CD4-positive, CD25-positive, alpha-beta regulatory T cell (primary cell): ENCODE measurements around the gene WNT5A. TPM values are rescaled to one million over a fixed set of nuclear protein-coding genes. Genes with fewer than 3 reads are reported as not detected.
"Not testable (repeated sequence)": the region's sequence is repeated elsewhere in the genome, so short reads cannot be mapped to it uniquely, and the experiment has no call there.

Experiments
- ATAC-seq, 2 donors: fragments of 150-1000 bp; cut with Tn5 transposase; one replicate each; pipeline ENCODE4 v1.10.0; 2021; ENCODE audit warnings: low read depth in 2 of 2, moderate number of reproducible peaks in 2 of 2, moderate library complexity in 1 of 2
- DNase-seq, 3 donors: peaks; one replicate each; pipeline versions ENCODE4 v3.0.0 to v3.0.0-alpha.2; 2012 to 2022; ENCODE audit warnings: mixed read lengths in 1 of 3
- H3K27ac ChIP-seq: one replicate; pipeline ENCODE4 v1.7.0; 2013; ENCODE audit warnings: mild to moderate bottlenecking, low read length; ENCODE audit not compliant: insufficient read depth, poor library complexity, severe bottlenecking
- H3K27me3 ChIP-seq: one replicate; pipeline ENCODE4 v1.7.0; 2013; ENCODE audit warnings: low read length; ENCODE audit not compliant: control insufficient read depth, insufficient read depth
- H3K36me3 ChIP-seq: one replicate; pipeline ENCODE4 v1.7.0; 2013; ENCODE audit warnings: mild to moderate bottlenecking, low read length, moderate library complexity; ENCODE audit not compliant: control insufficient read depth, insufficient read depth
- H3K4me1 ChIP-seq: 2 replicates; pipeline ENCODE4 v1.7.0; 2013; ENCODE audit warnings: mild to moderate bottlenecking, low read length; ENCODE audit not compliant: insufficient read depth, control insufficient read depth, poor library complexity, severe bottlenecking
- H3K4me3 ChIP-seq: one replicate; pipeline ENCODE4 v1.7.0; 2013; ENCODE audit warnings: low read depth, mild to moderate bottlenecking, low read length, moderate library complexity
- H3K9me3 ChIP-seq, 2 experiments: 1 replicate in 1 of 2; 2 replicates in 1 of 2; pipeline ENCODE4 v1.7.0; 2013; ENCODE audit warnings: low read length in 2 of 2, mild to moderate bottlenecking in 1 of 2, moderate library complexity in 1 of 2; ENCODE audit not compliant: control insufficient read depth in 2 of 2
- H3K27ac Mint-ChIP-seq, 3 donors: one replicate each; pipeline ENCODE4 v1.8.0; 2020 to 2022; ENCODE audit warnings: mild to moderate bottlenecking in 3 of 3, mixed read lengths in 3 of 3, moderate library complexity in 2 of 3
- H3K27me3 Mint-ChIP-seq: one replicate; pipeline ENCODE4 v1.8.0; 2022; ENCODE audit warnings: mild to moderate bottlenecking, mixed read lengths
- H3K36me3 Mint-ChIP-seq: one replicate; pipeline ENCODE4 v1.8.0; 2020; ENCODE audit warnings: mixed read lengths
- H3K4me1 Mint-ChIP-seq, 4 donors: one replicate each; pipeline ENCODE4 v1.8.0; 2020 to 2022; ENCODE audit warnings: mixed read lengths in 4 of 4, mild to moderate bottlenecking in 1 of 4
- H3K4me3 Mint-ChIP-seq, 4 donors: one replicate each; pipeline ENCODE4 v1.8.0; 2020 to 2022; ENCODE audit warnings: mild to moderate bottlenecking in 4 of 4, mixed read lengths in 4 of 4, moderate library complexity in 3 of 4
- H3K9me3 Mint-ChIP-seq, 7 donors: one replicate each; pipeline ENCODE4 v1.8.0; 2020 to 2022; ENCODE audit warnings: mixed read lengths in 7 of 7, mild to moderate bottlenecking in 3 of 7, moderate library complexity in 2 of 7
- polyA plus RNA-seq, 4 donors: library from polyadenylated mRNA; unstranded; fragments of 300-500 nt; fragmentation: Illumina TruSeq; gene quantifications; one replicate each; pipeline ENCODE4 v1.2.3, GENCODE V29; 2021
- total RNA-seq: library from RNA; stranded (reverse); gene quantifications from one replicate; pipeline ENCODE4 v1.2.3, GENCODE V29; 2022

WNT5A gene
- total and polyA plus RNA-seq, 5 donors from 2014 or later = not detected

DNA sequence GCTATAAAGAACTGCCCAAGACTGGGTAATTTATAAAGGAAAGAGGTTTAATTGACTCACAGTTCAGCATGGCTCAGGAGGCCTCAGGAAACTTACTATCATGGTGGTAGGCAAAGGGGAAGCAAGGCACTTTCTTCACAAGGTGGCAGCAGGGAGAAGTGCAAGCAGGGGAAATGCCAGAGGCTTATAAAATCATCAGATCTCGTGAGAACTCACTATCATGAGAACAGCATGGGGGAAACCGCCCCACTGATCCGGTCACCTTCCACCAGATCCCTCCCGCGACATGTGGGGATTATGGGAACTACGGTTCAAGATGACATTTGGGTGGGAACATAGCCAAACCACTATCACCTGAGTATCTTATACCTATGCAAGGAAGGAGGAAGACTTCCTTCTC lies 18.0 kb upstream of the WNT5A start:
- H3K36me3 ChIP-seq, H3K9me3 ChIP-seq, H3K4me3 ChIP-seq, H3K9me3 Mint-ChIP-seq, DNase-seq, H3K36me3 Mint-ChIP-seq, ATAC-seq, H3K4me3 Mint-ChIP-seq, H3K27ac ChIP-seq, H3K27me3 ChIP-seq, H3K27ac Mint-ChIP-seq, H3K27me3 Mint-ChIP-seq, H3K4me1 Mint-ChIP-seq, H3K4me1 ChIP-seq: not testable (repeated sequence)

DNA sequence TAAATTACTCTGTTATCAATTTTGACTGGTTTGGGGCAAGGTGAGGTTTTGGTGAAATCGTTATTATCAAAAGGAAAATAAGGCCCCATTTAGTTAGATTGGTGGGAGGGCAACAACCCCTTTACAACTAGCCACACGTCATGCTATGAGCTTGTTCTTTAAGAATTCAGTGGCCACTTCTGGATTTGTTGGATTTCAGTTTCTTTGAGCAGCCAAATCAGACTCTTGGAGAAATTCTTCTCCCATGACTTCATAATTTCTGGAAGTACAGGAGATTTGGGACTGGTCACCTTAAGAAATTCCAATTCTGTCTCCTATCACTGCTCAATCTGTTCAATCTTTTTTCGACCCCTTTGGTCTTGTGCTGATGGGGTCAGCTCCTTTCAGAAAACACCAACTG lies 14.8 kb upstream of the WNT5A start:
- Histone ChIP-seq H3K36me3 (no peaks in the 10 kb centered on the region), H3K27me3 (no peaks in the 10 kb centered on the region), H3K9me3 (no peaks in the 10 kb centered on the region), H3K4me3 (no peak overlapping the region), H3K4me1 (no peaks in the 10 kb centered on the region), H3K27ac (no peak overlapping the region)
- no peak for ATAC-seq
- no peak overlapping the region for H3K4me3 Mint-ChIP-seq
- peaks cover 0 to 2% (median 0%) of the 10 kb centered on the region in 7 donors for H3K9me3 Mint-ChIP-seq
- no peaks in the 10 kb centered on the region for H3K27me3 Mint-ChIP-seq
- H3K36me3 Mint-ChIP-seq = no peaks in the 10 kb centered on the region
- DNase-seq = no peak
- no peaks in the 10 kb centered on the region for H3K4me1 Mint-ChIP-seq
- no peak overlapping the region for H3K27ac Mint-ChIP-seq

DNA sequence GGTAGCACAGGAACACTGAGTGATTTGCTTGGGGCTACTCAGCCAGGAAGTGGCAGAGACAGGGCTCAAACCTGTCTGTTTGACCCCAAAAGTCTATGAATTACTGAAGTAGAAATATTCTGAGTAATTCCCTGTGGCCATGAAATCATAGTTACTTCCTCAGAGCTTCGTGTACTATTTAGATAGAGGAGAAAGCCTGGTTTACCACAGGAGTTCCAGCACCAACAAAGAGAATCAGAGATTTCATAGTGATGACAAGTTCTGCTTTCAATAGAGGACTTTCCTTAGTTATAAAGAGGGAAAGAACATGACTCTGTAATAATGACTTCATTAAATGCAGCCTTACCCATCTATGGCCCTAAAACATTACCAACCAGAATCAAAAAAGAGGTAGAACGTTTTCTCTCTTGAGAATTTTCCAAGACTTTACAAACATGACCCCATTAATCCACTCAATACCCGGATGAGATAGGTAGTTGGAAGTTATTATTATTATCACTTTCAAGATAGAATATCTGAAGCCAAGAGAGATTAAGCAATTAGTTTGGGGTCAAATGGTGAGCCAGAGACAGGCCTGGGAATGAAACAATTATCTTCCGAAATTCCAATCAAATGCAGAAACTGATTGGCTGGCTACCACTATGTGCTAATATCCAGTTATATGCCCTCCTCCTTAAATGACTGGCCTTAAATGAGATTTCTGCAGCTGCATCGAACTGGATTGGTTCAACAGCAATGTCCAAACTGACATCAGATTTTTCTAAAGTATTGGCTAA lies 13.6 kb upstream of the WNT5A start:
- Histone ChIP-seq H3K4me1 (no peaks in the 10 kb centered on the region), H3K9me3 (no peaks in the 10 kb centered on the region), H3K36me3 (no peaks in the 10 kb centered on the region), H3K4me3 (no peak overlapping the region), H3K27ac (no peak overlapping the region), H3K27me3 (no peaks in the 10 kb centered on the region)
- ATAC-seq = no peak
- DNase-seq = no peak
- H3K9me3 Mint-ChIP-seq = peaks cover 0 to 2% (median 0%) of the 10 kb centered on the region in 7 donors
- no peak overlapping the region for H3K27ac Mint-ChIP-seq
- no peaks in the 10 kb centered on the region for H3K4me1 Mint-ChIP-seq
- no peaks in the 10 kb centered on the region for H3K36me3 Mint-ChIP-seq
- no peaks in the 10 kb centered on the region for H3K27me3 Mint-ChIP-seq
- no peak overlapping the region for H3K4me3 Mint-ChIP-seq

DNA sequence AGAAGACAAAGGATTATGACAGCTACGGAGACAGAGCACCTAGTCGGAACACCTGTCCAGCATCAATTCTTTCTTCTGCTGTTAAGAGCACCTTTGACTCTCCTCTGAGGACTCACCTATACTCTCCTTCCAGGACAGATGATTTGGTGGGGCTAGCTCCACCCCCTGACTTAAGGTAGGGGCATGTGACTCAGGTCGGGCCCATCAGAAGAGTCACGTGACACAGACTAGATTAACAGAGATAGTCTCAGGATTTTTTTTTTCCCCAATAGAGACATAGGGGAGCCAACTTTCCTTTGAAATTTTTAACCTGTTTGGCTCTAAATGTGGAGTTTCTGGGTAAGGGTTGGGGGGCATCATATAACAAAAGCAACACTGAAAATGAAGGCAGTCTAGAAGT lies 11.4 kb upstream of the WNT5A start:
- Histone ChIP-seq H3K9me3 (no peaks in the 10 kb centered on the region), H3K27ac (no peak overlapping the region), H3K36me3 (no peaks in the 10 kb centered on the region), H3K4me1 (no peaks in the 10 kb centered on the region), H3K27me3 (no peaks in the 10 kb centered on the region), H3K4me3 (no peak overlapping the region)
- Mint-ChIP-seq H3K4me3 (no peak overlapping the region), H3K4me1 (no peaks in the 10 kb centered on the region), H3K36me3 (no peaks in the 10 kb centered on the region), H3K9me3 (peaks cover 0 to 4% (median 0%) of the 10 kb centered on the region in 7 donors), H3K27me3 (no peaks in the 10 kb centered on the region), H3K27ac (no peak overlapping the region)
- ATAC-seq = no peak
- no peak for DNase-seq

DNA sequence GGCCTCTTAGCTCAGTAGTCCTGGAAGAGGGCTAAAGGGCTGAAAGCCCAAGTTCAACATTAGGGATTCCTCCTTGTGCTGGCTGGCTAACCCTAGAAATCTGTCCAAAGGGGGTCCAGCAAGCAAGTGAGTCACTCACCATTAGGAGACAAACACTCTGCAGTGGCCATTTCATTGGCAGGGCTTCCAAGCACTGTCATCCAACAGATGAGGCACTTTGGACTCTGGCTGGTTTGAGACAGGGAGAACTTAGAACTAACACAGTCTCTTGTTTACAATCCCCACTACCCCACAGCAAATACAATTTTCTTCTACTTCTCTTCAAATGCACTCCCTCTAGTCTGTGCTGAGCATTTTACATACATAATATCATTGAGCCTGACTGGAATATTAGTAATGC lies 10.1 kb upstream of the WNT5A start:
- ATAC-seq = no peak
- Histone ChIP-seq H3K4me1 (no peaks in the 10 kb centered on the region), H3K9me3 (no peaks in the 10 kb centered on the region), H3K27ac (no peak overlapping the region), H3K4me3 (no peak overlapping the region), H3K36me3 (no peaks in the 10 kb centered on the region), H3K27me3 (no peaks in the 10 kb centered on the region)
- no peak for DNase-seq
- no peak overlapping the region for H3K27ac Mint-ChIP-seq
- H3K27me3 Mint-ChIP-seq = no peaks in the 10 kb centered on the region
- H3K4me1 Mint-ChIP-seq = no peaks in the 10 kb centered on the region
- no peaks in the 10 kb centered on the region for H3K36me3 Mint-ChIP-seq
- peaks cover 0 to 4% (median 1%) of the 10 kb centered on the region in 7 donors for H3K9me3 Mint-ChIP-seq
- no peak overlapping the region for H3K4me3 Mint-ChIP-seq

DNA sequence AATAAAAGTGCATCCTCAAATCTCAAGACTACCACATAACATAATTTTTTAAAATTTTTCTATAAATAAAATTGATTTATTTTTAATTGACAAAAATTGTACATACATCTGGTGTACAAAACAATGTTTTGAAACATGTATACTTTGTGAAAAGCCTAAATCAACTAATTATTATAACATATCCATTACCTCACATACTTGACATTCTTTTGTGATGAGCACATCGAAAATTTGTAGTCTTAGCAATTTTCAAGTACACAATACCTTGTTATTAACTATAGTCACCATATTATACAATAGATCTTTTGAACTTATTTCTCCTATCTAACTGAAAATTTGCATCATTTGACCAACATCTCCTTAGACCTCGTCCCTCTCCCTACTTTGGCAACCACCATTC lies 7.9 kb upstream of the WNT5A start:
- Mint-ChIP-seq H3K36me3 (no peaks in the 10 kb centered on the region), H3K27ac (no peak overlapping the region), H3K27me3 (peaks cover 6% of the 10 kb centered on the region), H3K9me3 (peaks cover 0 to 5% (median 2%) of the 10 kb centered on the region in 7 donors), H3K4me1 (no peaks in the 10 kb centered on the region), H3K4me3 (no peak overlapping the region)
- DNase-seq = no peak
- H3K4me3 ChIP-seq = no peak overlapping the region
- no peaks in the 10 kb centered on the region for H3K36me3 ChIP-seq
- no peaks in the 10 kb centered on the region for H3K4me1 ChIP-seq
- no peak for ATAC-seq
- no peaks in the 10 kb centered on the region for H3K9me3 ChIP-seq
- peaks cover 4% of the 10 kb centered on the region for H3K27me3 ChIP-seq
- H3K27ac ChIP-seq = no peak overlapping the region

DNA sequence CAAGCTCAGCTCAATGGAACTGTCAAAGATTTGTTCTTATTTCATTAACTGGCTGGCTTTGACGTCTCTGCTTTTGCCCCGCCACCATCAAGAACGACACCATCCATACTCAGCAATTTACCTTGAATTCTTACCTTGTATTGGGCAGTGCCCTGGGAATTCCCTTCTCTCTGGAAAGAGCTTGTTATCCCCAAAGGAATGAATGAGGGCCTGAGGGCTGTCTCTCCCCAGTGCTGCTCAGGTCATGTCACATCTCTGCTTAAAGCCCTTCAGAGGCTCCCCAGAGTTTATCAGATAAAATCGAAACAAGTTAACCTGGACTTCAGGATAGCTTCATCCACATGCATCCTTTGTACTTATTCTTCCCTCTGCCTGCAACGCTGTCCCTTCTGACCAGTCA lies 5.9 kb upstream of the WNT5A start:
- Mint-ChIP-seq H3K4me1 (peaks cover 0 to 5% (median 0%) of the 10 kb centered on the region in 4 donors), H3K27ac (no peak overlapping the region), H3K9me3 (peaks cover 0 to 5% (median 2%) of the 10 kb centered on the region in 7 donors), H3K36me3 (no peaks in the 10 kb centered on the region), H3K27me3 (peaks cover 23% of the 10 kb centered on the region), H3K4me3 (no peak overlapping the region)
- Histone ChIP-seq H3K36me3 (no peaks in the 10 kb centered on the region), H3K4me1 (peaks cover under 1% of the 10 kb centered on the region), H3K27ac (no peak overlapping the region), H3K27me3 (peaks cover 8% of the 10 kb centered on the region), H3K9me3 (no peaks in the 10 kb centered on the region), H3K4me3 (no peak overlapping the region)
- DNase-seq (no peak), ATAC-seq (no peak)

DNA sequence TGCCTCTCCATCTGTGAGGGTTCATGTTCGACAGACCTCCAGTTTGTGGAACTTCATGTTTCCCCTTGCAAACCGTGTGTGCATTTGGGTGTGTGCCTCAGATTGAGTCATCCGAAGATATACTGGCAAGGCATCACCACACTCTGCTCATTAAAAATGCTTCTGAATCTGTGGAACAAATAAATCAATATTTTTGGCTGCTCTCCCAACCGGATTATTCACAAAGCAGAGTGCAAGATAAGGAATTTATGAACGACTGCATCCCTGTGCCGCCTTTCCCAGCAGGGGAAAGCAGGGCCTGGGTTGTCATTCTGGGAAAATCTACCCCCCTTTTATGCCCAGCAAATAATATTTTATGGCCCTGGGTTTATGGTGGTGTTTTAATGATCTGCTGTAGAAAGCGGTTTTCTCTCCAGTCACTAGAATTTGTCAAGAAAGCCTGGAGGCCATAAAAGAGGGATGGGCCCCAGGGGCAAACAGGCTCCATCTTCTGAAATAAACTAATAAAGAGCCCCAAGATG lies 4.2 kb upstream of the WNT5A start:
- DNase-seq (no peak), ATAC-seq (no peak)
- Histone ChIP-seq H3K36me3 (no peaks in the 10 kb centered on the region), H3K27ac (no peak overlapping the region), H3K4me1 (peaks cover 3% of the 10 kb centered on the region), H3K4me3 (no peak overlapping the region), H3K27me3 (peaks cover 8% of the 10 kb centered on the region), H3K9me3 (no peaks in the 10 kb centered on the region)
- H3K27ac Mint-ChIP-seq = no peak overlapping the region
- peak overlapping the region in 1 of 4 donors; percentile 43 for H3K4me3 Mint-ChIP-seq
- peaks cover 0 to 9% (median 2%) of the 10 kb centered on the region in 4 donors for H3K4me1 Mint-ChIP-seq
- no peaks in the 10 kb centered on the region for H3K36me3 Mint-ChIP-seq
- H3K9me3 Mint-ChIP-seq = peaks cover 0 to 5% (median 2%) of the 10 kb centered on the region in 7 donors
- H3K27me3 Mint-ChIP-seq = peaks cover 33% of the 10 kb centered on the region
